GM18507 (cell line): Measurements from ENCODE around the gene RGS3.

Experiments used
- DNase-seq: peaks from one replicate; pipeline ENCODE4 v3.0.0; 2011; ENCODE audit warnings: low read depth; ENCODE audit not compliant: insufficient read length; ENCODE audit errors: extremely low spot score
- FAIRE-seq: peaks from 2 replicates; lab custom pipeline; 2011; peaks lifted over from hg19 to GRCh38; lab: Jason Lieb, UNC

RGS3 gene

DNA sequence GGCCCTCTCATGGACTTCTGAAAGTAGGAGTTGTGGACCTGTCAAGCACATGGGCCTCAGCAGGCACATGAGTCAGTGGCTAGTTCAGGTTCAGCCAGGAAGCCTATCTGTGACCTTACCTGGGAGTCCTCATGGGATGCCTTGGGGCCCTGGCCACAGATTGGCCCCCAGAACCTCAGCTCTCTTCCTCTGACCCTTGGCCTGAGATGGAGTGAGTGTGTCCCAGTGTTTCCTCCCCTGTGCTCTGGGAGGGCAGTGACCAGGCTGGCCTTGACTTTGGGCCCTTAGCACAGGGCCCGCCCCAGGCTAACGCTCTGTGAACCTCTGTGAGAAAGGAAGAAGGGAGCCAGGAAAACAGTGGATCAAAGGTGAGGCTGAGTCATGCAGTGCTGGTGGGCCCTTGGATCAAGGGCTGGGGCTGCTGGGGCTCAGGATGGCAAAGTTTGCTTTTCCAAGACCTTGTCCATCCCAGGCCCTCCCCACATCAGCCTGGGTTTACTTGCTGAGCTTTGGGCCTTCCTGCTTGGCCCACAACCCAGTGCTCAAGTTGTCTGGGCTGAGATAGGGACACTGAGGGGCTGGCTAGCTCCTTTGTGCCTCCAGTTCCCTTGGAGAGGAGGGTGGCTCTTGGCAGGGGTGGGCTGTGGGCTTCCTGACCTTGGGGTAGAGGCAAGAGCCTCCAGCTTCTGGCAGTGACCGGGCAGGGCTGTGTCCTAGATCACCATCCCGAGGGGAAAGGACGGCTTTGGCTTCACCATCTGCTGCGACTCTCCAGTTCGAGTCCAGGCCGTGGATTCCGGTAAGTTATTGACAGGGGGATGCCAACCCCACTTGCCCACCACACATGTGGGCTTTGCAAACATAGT lies 41.4 kb downstream of the RGS3 start:
- FAIRE-seq (no peak), DNase-seq (no peak)

GRCh38 chr9:113506090-113506589 lies 42.6 kb downstream of the RGS3 start:
- FAIRE-seq (no peak), DNase-seq (no peak)

DNA sequence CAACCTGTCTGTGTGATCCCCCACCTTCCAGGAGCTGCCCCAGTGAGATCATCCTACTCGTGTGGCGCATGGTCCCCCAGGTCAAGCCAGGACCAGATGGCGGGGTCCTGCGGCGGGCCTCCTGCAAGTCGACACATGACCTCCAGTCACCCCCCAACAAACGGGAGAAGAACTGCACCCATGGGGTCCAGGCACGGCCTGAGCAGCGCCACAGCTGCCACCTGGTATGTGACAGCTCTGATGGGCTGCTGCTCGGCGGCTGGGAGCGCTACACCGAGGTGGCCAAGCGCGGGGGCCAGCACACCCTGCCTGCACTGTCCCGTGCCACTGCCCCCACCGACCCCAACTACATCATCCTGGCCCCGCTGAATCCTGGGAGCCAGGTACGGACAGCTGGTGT lies 43.7 kb downstream of the RGS3 start:
- FAIRE-seq, result no peak
- no peak for DNase-seq

- FAIRE-seq, result no peak
- no peak for DNase-seq
Observed at GRCh38 chr9:113508111-113508749, 44.7 kb downstream of the RGS3 start.

GRCh38 chr9:113509463-113509862 lies 45.9 kb downstream of the RGS3 start:
- DNase-seq (no peak), FAIRE-seq (no peak)

DNA sequence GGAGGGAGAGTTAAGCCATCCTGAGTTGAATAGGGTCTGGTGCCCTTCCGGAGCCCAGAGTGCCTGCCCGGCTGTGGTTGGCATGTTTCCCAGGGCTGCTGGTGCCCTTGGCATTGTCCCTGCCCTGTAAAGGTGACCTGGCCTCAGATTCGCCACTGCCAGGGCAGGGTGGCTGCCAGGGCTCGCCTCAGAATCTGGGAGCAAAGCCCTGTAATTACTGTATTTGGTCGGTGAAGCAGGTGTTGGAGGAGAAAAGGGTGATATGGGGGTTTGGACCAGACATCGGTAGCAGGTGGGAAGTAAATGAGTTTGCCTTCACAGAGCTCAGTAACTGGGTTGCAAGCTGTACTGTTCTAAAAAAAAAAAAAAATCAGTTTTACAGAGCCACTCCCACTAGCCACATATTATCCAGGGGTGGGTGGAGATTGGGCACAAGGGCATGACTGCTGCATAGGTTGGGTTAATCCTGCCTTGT lies 47.6 kb downstream of the RGS3 start:
- no peak for DNase-seq
- FAIRE-seq, result peak; percentile 73

- DNase-seq, result peak; percentile 46
- peak; percentile 96 for FAIRE-seq
Observed at GRCh38 chr9:113511856-113512761, 48.6 kb downstream of the RGS3 start.

DNA sequence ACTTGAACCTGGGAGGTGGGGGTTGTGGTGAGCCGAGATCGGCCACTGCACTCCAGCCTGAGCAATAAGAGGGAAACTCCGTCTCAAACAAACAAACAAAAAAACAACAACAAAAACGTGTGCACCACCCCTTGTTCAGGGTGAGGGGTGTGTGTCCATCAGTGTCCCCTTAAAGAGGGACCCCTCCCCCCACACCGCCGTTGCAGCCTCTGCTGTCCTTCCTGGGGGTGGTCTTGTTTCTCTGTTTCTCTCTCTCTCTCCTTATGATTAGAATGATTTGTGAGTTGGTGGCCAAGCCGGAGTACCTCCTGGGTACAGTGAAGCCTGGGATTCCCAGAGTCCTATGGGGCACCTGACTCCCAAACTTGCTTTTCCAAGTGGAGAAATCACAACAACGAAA lies 49.6 kb downstream of the RGS3 start:
- no peak for DNase-seq
- no peak for FAIRE-seq

DNA sequence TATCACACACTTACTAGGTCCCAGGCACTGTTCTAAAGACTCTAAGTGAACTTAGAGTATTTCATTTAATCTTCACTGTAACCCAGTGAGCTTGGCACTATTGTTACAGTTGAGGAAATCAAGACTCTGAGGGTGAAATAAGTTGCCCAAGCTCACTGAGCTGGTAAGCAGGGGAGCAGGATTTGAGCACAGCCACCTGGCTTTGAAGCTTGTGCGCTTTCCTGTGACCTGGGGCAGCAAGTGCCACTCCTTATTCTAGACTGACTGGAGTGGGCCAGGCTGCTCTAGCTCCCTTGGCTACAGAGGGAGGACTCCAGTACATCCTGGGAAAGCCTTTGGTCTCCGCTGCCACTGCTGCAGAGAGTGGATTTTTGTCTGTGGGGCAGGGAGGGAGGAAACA lies 50.0 kb downstream of the RGS3 start:
- DNase-seq, result no peak
- peak; percentile 31 for FAIRE-seq

DNA sequence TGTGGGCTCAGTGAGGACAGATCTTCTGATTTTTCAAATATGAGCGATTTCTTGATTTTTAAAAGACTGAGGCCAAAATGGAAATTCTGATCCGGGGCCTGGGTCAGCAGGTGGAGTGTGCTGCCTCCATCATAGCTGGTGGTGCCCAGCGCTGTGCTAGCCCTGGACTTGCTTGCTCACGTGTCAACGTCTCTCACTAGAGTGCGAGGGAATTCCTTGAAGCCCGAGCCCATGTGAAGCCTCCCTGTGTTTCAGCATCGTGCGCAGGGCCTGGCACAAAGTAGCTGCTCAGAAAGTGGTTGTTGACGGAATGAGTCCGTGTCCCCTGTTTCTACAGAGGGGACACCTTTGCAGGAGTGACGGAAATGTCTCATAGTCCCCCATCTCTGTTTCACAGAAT lies 50.5 kb downstream of the RGS3 start:
- no peak for FAIRE-seq
- DNase-seq, result no peak

DNA sequence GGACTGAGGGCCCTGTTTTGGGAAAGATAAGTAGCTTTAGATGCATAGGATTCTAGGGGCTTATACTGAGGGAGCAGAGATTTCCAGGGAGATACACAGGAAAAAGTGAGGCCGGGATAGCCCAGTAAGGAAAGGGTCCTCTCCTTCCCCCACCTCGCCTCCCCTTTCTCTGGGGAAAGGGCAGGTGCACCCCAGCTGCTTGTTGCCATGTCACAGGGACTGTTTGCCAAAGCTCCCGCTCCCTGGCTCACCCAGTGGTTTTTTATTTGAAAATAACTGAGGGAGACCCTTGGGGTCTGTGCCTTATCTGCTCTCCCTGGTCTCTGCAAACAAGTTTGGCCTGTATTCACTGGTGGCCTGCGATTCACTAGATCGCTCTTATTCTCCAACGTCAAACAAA lies 51.2 kb downstream of the RGS3 start:
- DNase-seq, result no peak
- FAIRE-seq, result no peak

GRCh38 chr9:113515862-113516261 lies 52.3 kb downstream of the RGS3 start:
- FAIRE-seq, result no peak
- DNase-seq, result no peak

DNA sequence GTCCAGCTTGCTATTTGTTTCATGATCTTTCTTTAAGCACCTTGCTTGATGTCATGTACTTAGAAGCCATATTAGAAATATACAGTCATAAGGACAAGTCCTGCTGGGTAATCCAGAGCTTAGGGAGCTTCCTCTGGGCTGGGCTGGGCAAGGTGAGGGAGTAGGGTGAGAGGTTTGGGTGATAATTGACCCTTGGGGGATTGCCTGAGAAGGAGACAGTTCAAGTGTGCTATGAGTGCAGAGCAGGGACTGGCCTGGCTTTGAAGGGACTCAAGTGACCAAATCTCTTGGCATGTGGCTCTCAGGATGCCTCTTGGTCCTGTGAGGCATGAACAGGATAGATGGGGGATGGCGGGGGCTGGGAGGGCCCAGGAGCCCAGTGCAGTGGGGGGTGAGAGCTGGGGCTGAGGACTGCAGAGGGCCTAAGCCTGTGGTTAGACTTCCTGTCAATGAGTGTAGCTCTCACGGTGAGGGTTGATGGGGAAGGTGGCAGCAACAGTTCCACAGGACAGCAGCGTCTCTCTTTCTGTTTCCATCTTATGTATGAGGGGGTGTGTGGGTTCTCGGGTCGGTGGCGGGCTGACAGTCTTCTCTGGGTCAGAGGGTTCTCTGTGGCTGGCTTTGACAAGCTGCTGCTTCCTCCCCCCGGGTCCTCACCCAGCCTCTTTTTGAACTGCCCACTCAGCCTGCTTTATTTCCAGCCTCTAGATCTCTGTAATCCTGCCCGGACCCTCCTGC lies 53.5 kb downstream of the RGS3 start:
- peak; percentile 73 for DNase-seq
- peak; percentile 100 for FAIRE-seq

- DNase-seq (no peak), FAIRE-seq (no peak)
Observed at GRCh38 chr9:113519426-113520108, 56.0 kb downstream of the RGS3 start.

- DNase-seq, result no peak
- peak; percentile 92 for FAIRE-seq
Observed at GRCh38 chr9:113520109-113520642, 56.6 kb downstream of the RGS3 start.

DNA sequence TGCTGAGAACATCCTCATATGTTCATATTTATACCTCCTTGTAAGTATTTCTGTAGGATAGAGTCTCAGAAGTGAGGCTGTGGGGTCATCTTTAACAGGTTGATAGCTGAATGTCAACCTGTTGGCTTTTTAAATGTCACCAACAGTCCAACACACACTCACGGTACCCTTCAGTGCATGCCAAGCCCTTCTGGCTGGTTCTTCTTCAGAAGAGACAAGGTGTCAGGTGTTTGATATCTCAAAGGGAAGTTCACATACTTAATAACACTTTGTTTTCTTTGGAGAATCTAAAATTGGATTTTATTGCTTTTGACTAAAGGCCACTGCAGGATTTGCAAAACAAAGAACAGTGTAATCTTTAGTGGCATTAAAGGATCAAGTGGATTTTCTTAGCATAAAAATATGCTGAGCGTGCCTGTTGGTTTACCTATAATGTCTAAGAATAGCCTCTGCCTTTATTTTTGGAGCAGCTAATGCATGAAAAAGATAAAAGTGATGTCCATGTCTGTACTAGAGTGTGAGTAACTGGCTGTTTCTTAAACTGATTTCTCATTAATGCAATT lies 58.2 kb downstream of the RGS3 start:
- FAIRE-seq (peak; percentile 65), DNase-seq (no peak)

DNA sequence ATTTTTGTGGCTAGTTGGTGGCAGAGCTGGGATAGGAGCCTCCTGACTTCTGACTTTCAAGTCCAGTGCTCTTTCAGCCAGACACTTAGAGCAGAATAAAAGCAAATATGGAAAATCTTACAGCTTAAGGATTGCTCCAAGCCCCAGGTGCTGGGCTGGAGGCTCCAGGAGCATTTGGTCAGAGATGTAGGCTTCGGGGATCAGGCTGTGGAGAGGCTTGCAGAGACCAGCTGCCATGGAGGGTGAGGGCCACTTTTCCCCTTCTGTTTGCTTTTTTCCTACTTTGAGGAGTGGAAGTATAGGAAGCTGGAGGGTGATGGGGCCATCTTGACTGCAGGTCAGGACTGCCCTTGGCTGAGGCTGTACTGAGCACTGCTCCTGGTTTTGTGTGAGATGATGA lies 58.9 kb downstream of the RGS3 start:
- peak; percentile 26 for FAIRE-seq
- DNase-seq, result no peak

GRCh38 chr9:113522858-113523257 lies 59.3 kb downstream of the RGS3 start:
- DNase-seq (no peak), FAIRE-seq (no peak)
